ENCODE data around the gene SRGAP3. TPM values are rescaled to one million over a fixed set of nuclear protein-coding genes. Genes with fewer than 3 reads are reported as not detected.

The SRGAP3 gene
- total and polyA plus RNA-seq, 2 experiments from 2014 or later = 6.0 to 15.7 TPM

- Histone ChIP-seq H3K9me3 (ENCODE audit: low read depth) (no peaks in the 10 kb centered on the region), H3K27ac (no peak overlapping the region), H3K4me3 (no peak overlapping the region), H3K27me3 (peaks cover 30% of the 10 kb centered on the region), H3K4me1 (ENCODE audit: low read depth) (no peaks in the 10 kb centered on the region), H3K36me3 (no peaks in the 10 kb centered on the region)
- TF ChIP-seq CTCF (IDR thresholded peaks at IDR 0.05; ENCODE audit: low read depth, low read length) = no peak
- no peak for DNase-seq (ENCODE audit: low read depth in 1 of 2, low spot score in 1 of 2)
Measured at GRCh38 chr3:9137676-9138075, 111.8 kb downstream of the SRGAP3 start.

- Histone ChIP-seq H3K36me3 (no peaks in the 10 kb centered on the region), H3K9me3 (ENCODE audit: low read depth) (no peaks in the 10 kb centered on the region), H3K27ac (no peak overlapping the region), H3K4me1 (ENCODE audit: low read depth) (no peaks in the 10 kb centered on the region), H3K4me3 (no peak overlapping the region), H3K27me3 (peaks cover 30% of the 10 kb centered on the region)
- no peak for DNase-seq (ENCODE audit: low read depth in 1 of 2, low spot score in 1 of 2)
- TF ChIP-seq CTCF (IDR thresholded peaks at IDR 0.05; ENCODE audit: low read depth, low read length) = no peak
Measured at GRCh38 chr3:9136746-9137465, 112.5 kb downstream of the SRGAP3 start.

GRCh38 chr3:9135930-9136525, 113.4 kb downstream of the SRGAP3 start:
- peak in 1 of 2 donors; percentile 46 for DNase-seq (ENCODE audit: low read depth in 1 of 2, low spot score in 1 of 2)
- no peaks in the 10 kb centered on the region for H3K36me3 ChIP-seq
- H3K27ac ChIP-seq = no peak overlapping the region
- peaks cover 30% of the 10 kb centered on the region for H3K27me3 ChIP-seq
- no peaks in the 10 kb centered on the region for H3K9me3 ChIP-seq (ENCODE audit: low read depth)
- H3K4me1 ChIP-seq (ENCODE audit: low read depth) = no peaks in the 10 kb centered on the region
- no peak for TF ChIP-seq CTCF (IDR thresholded peaks at IDR 0.05; ENCODE audit: low read depth, low read length)
- H3K4me3 ChIP-seq = peak overlapping the region; percentile 27

- H3K27ac ChIP-seq = no peak overlapping the region
- H3K27me3 ChIP-seq = peaks cover 30% of the 10 kb centered on the region
- TF ChIP-seq CTCF (IDR thresholded peaks at IDR 0.05; ENCODE audit: low read depth, low read length) = no peak
- no peaks in the 10 kb centered on the region for H3K36me3 ChIP-seq
- DNase-seq (ENCODE audit: low read depth in 1 of 2, low spot score in 1 of 2) = no peak
- H3K9me3 ChIP-seq (ENCODE audit: low read depth) = no peaks in the 10 kb centered on the region
- no peak overlapping the region for H3K4me3 ChIP-seq
- no peaks in the 10 kb centered on the region for H3K4me1 ChIP-seq (ENCODE audit: low read depth)
Measured at GRCh38 chr3:9135526-9135925, 113.9 kb downstream of the SRGAP3 start.

- H3K27ac ChIP-seq = no peak overlapping the region
- H3K27me3 ChIP-seq = peaks cover 30% of the 10 kb centered on the region
- TF ChIP-seq CTCF (IDR thresholded peaks at IDR 0.05; ENCODE audit: low read depth, low read length) = no peak
- no peak for DNase-seq (ENCODE audit: low read depth in 1 of 2, low spot score in 1 of 2)
- no peaks in the 10 kb centered on the region for H3K36me3 ChIP-seq
- no peaks in the 10 kb centered on the region for H3K4me1 ChIP-seq (ENCODE audit: low read depth)
- H3K4me3 ChIP-seq = no peak overlapping the region
- no peaks in the 10 kb centered on the region for H3K9me3 ChIP-seq (ENCODE audit: low read depth)
Measured at GRCh38 chr3:9133656-9134055, 115.8 kb downstream of the SRGAP3 start.
